Spleen (tissue), 11 donors: ENCODE results near the gene SDCBP2. TPM values are rescaled to one million over a fixed set of nuclear protein-coding genes. Genes with fewer than 3 reads are reported as not detected.

Source experiments
- DNase-seq: peaks from one replicate; pipeline ENCODE4 v3.0.0-alpha.2; 2020
- H3K27ac ChIP-seq, 8 donors: fragments of 200-600 bp; sonication (generic) in 7 of 8; 1 replicate in 4 of 8; 2 replicates in 4 of 8; pipeline versions ENCODE4 v1.5.0 to v1.8.0; 2016 to 2021; ENCODE audit warnings: inconsistent platforms in 4 of 8, mild to moderate bottlenecking in 4 of 8, moderate library complexity in 1 of 8
- H3K27me3 ChIP-seq, 7 donors: fragments of 200-600 bp; sonication (generic) in 6 of 7; replicated peaks in 1 of 7; 1 replicate in 4 of 7; 2 replicates in 3 of 7; pipeline versions ENCODE4 v1.5.0 to v1.8.0; 2016 to 2021; ENCODE audit warnings: inconsistent platforms in 3 of 7, mild to moderate bottlenecking in 1 of 7
- H3K36me3 ChIP-seq, 6 donors: fragments of 200-600 bp; sonication (generic) in 5 of 6; 1 replicate in 4 of 6; 2 replicates in 2 of 6; pipeline versions ENCODE4 v1.5.0 to v1.8.0; 2016 to 2021; ENCODE audit warnings: inconsistent platforms in 2 of 6
- H3K4me1 ChIP-seq, 6 donors: fragments of 200-600 bp; sonication (generic) in 5 of 6; 1 replicate in 3 of 6; 2 replicates in 3 of 6; pipeline versions ENCODE4 v1.5.0 to v1.8.0; 2016 to 2021; ENCODE audit warnings: inconsistent platforms in 3 of 6
- H3K4me3 ChIP-seq, 8 donors: fragments of 200-600 bp; sonication (generic) in 7 of 8; 1 replicate in 4 of 8; 2 replicates in 4 of 8; pipeline versions ENCODE4 v1.5.0 to v1.8.0; 2016 to 2021; ENCODE audit warnings: inconsistent platforms in 4 of 8, mild to moderate bottlenecking in 4 of 8, moderate library complexity in 2 of 8
- H3K9me3 ChIP-seq, 8 donors: fragments of 200-600 bp; sonication (generic) in 7 of 8; 1 replicate in 4 of 8; 2 replicates in 4 of 8; pipeline versions ENCODE4 v1.5.0 to v1.8.0; 2016 to 2021; ENCODE audit warnings: inconsistent platforms in 4 of 8
- CTCF ChIP-seq, 11 experiments: fragments of 200-600 bp in 7 of 11; fragments of 450-650 bp in 4 of 11; sonication (generic) in 4 of 11; IDR thresholded peaks in 8 of 11; conservative IDR thresholded peaks in 3 of 11; 1 replicate in 7 of 11; 2 replicates in 4 of 11; pipeline versions ENCODE4 v1.4.0 to v1.8.0; 2016 to 2021; ENCODE audit warnings: antibody characterized with exemption in 11 of 11, inconsistent platforms in 4 of 11, mild to moderate bottlenecking in 1 of 11
- POLR2A ChIP-seq, 3 donors: fragments of 450-650 bp; IDR thresholded peaks; one replicate each; pipeline ENCODE4 v1.5.1; 2017; ENCODE audit warnings: antibody characterized with exemption in 3 of 3, mild to moderate bottlenecking in 1 of 3
- POLR2AphosphoS5 ChIP-seq, 3 donors: sonication (generic); formaldehyde crosslinking; IDR thresholded peaks; one replicate each; pipeline ENCODE4 v1.5.1; 2017; ENCODE audit warnings: antibody characterized with exemption in 3 of 3
- WGBS, 5 donors: extraction: QIAGEN DNeasy Blood & Tissue Kit in 3 of 5; methylation state at CpG; one replicate each; pipeline versions ENCODE4 v1.1.5 to v1.1.7; 2013 to 2018; 5-methylcytosine and 5-hydroxymethylcytosine counted together
- intact Hi-C: fragments of 100-400 bp; cut with DNase I; formaldehyde crosslinking; loops from one replicate; pipeline ENCODE4 v1.15.0; 2023; ENCODE audit warnings: low total_unique reads
- polyA plus RNA-seq, 3 donors: library from polyadenylated mRNA; stranded (reverse); fragments of 200-250 nt; gene quantifications; one replicate each; pipeline ENCODE4 v1.2.1, GENCODE V29; 2013
- total RNA-seq, 7 donors: library from RNA; depleted of rRNA in 3 of 7; stranded (reverse); fragments of >200 nt in 3 of 7; fragmentation: NEBNext Ultra II Directional in 4 of 7; extraction: Animal tissue kit (Norgen Biotek cat#: 25700) in 4 of 7; gene quantifications; one replicate each; pipeline versions ENCODE4 v1.1.0 to v1.2.1, GENCODE V29; 2016 to 2021
- donor health status: healthy with polysubstance abuse.
- donor health status: DM: no; HTN: no; CAD: no; lungs with moderate emphysema.
- donor health status: DM: no; HTN: no; CAD: no.
- donor health status: Bipolar disorder and iron deficiency.
- donor health status: healthy.
- donor health status: DM: no; HTN: no; CAD: no.
- donor health status: DM: yes; HTN: yes; CAD: no.

Gene SDCBP2
- total and polyA plus RNA-seq, 10 donors, result 2.0 to 7.1 (median 3.3) TPM

GRCh38 chr20:1376408-1377270, 47.7 kb upstream of the SDCBP2 start:
- Histone ChIP-seq H3K27ac (peak overlapping the region; percentile 49 to 83 (median 72)), H3K9me3 (no peaks in the 10 kb centered on the region), H3K4me1 (peaks cover 65 to 100% (median 93%) of the 10 kb centered on the region in 6 donors), H3K4me3 (peak overlapping the region in 1 of 8 donors; percentile 28), H3K27me3 (no peaks in the 10 kb centered on the region), H3K36me3 (peaks cover 0 to 38% (median 30%) of the 10 kb centered on the region in 6 donors)
- WGBS, 5 donors, result 14 to 24% (median 19%) methylated on average over 7 of the region's 7 CpGs
- DNase-seq, result no peak
- intact Hi-C loops, result no loop called here
- TF ChIP-seq POLR2AphosphoS5 (IDR thresholded peaks at IDR 0.05), result no peak
- TF ChIP-seq CTCF (IDR thresholded peaks at IDR 0.05 in 8 of 11, conservative IDR thresholded peaks at IDR 0.05 in 3 of 11), result no peak
- no peak for TF ChIP-seq POLR2A (IDR thresholded peaks at IDR 0.05)

GRCh38 chr20:1376007-1376406, 47.1 kb upstream of the SDCBP2 start:
- peak overlapping the region; percentile 49 to 83 (median 72) for H3K27ac ChIP-seq
- peaks cover 66 to 100% (median 92%) of the 10 kb centered on the region in 6 donors for H3K4me1 ChIP-seq
- peak overlapping the region in 1 of 8 donors; percentile 28 for H3K4me3 ChIP-seq
- no peak for TF ChIP-seq POLR2A (IDR thresholded peaks at IDR 0.05)
- TF ChIP-seq CTCF (IDR thresholded peaks at IDR 0.05 in 8 of 11, conservative IDR thresholded peaks at IDR 0.05 in 3 of 11), result no peak
- no peak for TF ChIP-seq POLR2AphosphoS5 (IDR thresholded peaks at IDR 0.05)
- intact Hi-C loops, result no loop called here
- H3K27me3 ChIP-seq, result no peaks in the 10 kb centered on the region
- peaks cover 0 to 45% (median 36%) of the 10 kb centered on the region in 6 donors for H3K36me3 ChIP-seq
- no peaks in the 10 kb centered on the region for H3K9me3 ChIP-seq
- DNase-seq, result no peak
- 35 to 84% (median 50%) methylated on average over 1 of the region's 1 CpG for WGBS, 5 donors

- no peak for DNase-seq
- peaks cover 0 to 50% (median 41%) of the 10 kb centered on the region in 6 donors for H3K36me3 ChIP-seq
- H3K9me3 ChIP-seq, result no peaks in the 10 kb centered on the region
- H3K27ac ChIP-seq, result peak overlapping the region; percentile 49 to 83 (median 72)
- WGBS, 5 donors, result 45 to 65% (median 58%) methylated on average over 8 of the region's 8 CpGs
- H3K27me3 ChIP-seq, result no peaks in the 10 kb centered on the region
- intact Hi-C loops, result no loop called here
- peak in 1 of 3 donors; percentile 31 for TF ChIP-seq POLR2AphosphoS5 (IDR thresholded peaks at IDR 0.05)
- TF ChIP-seq CTCF (IDR thresholded peaks at IDR 0.05 in 8 of 11, conservative IDR thresholded peaks at IDR 0.05 in 3 of 11), result no peak
- no peak for TF ChIP-seq POLR2A (IDR thresholded peaks at IDR 0.05)
- peak overlapping the region in 1 of 8 donors; percentile 28 for H3K4me3 ChIP-seq
- peaks cover 66 to 100% (median 92%) of the 10 kb centered on the region in 6 donors for H3K4me1 ChIP-seq
Observed at GRCh38 chr20:1375515-1375914, 46.6 kb upstream of the SDCBP2 start.

- WGBS, 5 donors, result 51 to 68% (median 63%) methylated on average over 2 of the region's 2 CpGs
- intact Hi-C loops, result no loop called here
- Histone ChIP-seq H3K27ac (peak overlapping the region in 4 of 8 donors; percentile 3 to 83 (median 54)), H3K27me3 (no peaks in the 10 kb centered on the region), H3K4me3 (no peak overlapping the region), H3K36me3 (peaks cover 0 to 62% (median 44%) of the 10 kb centered on the region in 6 donors), H3K9me3 (no peaks in the 10 kb centered on the region), H3K4me1 (peaks cover 54 to 96% (median 88%) of the 10 kb centered on the region in 6 donors)
- DNase-seq, result no peak
- TF ChIP-seq CTCF (IDR thresholded peaks at IDR 0.05 in 8 of 11, conservative IDR thresholded peaks at IDR 0.05 in 3 of 11), result no peak
- no peak for TF ChIP-seq POLR2A (IDR thresholded peaks at IDR 0.05)
- TF ChIP-seq POLR2AphosphoS5 (IDR thresholded peaks at IDR 0.05), result no peak
Observed at GRCh38 chr20:1374246-1374645, 45.3 kb upstream of the SDCBP2 start.
